Hematopoietic multipotent progenitor cell treated with erythropoietin and hydrocortisone succinate and interleukin-3 and kit ligand, for 17 days (in vitro differentiated cells): ENCODE results near the gene ALKBH5.

ENCODE experiments used
- DNase-seq: peaks from one replicate; pipeline ENCODE4 v3.0.0-alpha.2; 2015; ENCODE audit warnings: low spot score

ALKBH5 gene

GRCh38 chr17:18183334-18184142 lies at the start of gene ALKBH5:
Gene ALKBH5, plus strand, starts transcription at chr17:18183828. Its CDS starts 416 bp downstream, at chr17:18184244.
- peak; percentile 99 for DNase-seq

GRCh38 chr17:18136357-18136756 lies 47.3 kb upstream of the ALKBH5 start:
- DNase-seq, result no peak

- no peak for DNase-seq
These were observed 45.4 kb upstream of the ALKBH5 start for GRCh38 chr17:18138065-18138749.

GRCh38 chr17:18139092-18139491 lies 44.5 kb upstream of the ALKBH5 start:
- no peak for DNase-seq

- DNase-seq, result no peak
These were observed 44.1 kb upstream of the ALKBH5 start for GRCh38 chr17:18139498-18139897.

GRCh38 chr17:18139949-18140348 lies 43.7 kb upstream of the ALKBH5 start:
- DNase-seq, result no peak

- no peak for DNase-seq
These were observed 43.0 kb upstream of the ALKBH5 start for GRCh38 chr17:18140648-18141047.

- DNase-seq, result peak; percentile 72
These were observed 42.3 kb upstream of the ALKBH5 start for GRCh38 chr17:18141210-18141803.

- DNase-seq, result no peak
These were observed 41.2 kb upstream of the ALKBH5 start for GRCh38 chr17:18142417-18142816.

- DNase-seq, result no peak
These were observed 40.3 kb upstream of the ALKBH5 start for GRCh38 chr17:18143044-18143936.

- no peak for DNase-seq
These were observed 39.4 kb upstream of the ALKBH5 start for GRCh38 chr17:18144261-18144660.

- no peak for DNase-seq
These were observed 38.8 kb upstream of the ALKBH5 start for GRCh38 chr17:18144855-18145254.

GRCh38 chr17:18145811-18146210 lies 37.8 kb upstream of the ALKBH5 start:
- no peak for DNase-seq

- no peak for DNase-seq
These were observed 37.4 kb upstream of the ALKBH5 start for GRCh38 chr17:18146259-18146658.

- DNase-seq, result no peak
These were observed 36.6 kb upstream of the ALKBH5 start for GRCh38 chr17:18146980-18147379.

- no peak for DNase-seq
These were observed 35.0 kb upstream of the ALKBH5 start for GRCh38 chr17:18148586-18148985.

GRCh38 chr17:18151290-18151689 lies 32.3 kb upstream of the ALKBH5 start:
- no peak for DNase-seq

GRCh38 chr17:18155179-18155578 lies 28.4 kb upstream of the ALKBH5 start:
- no peak for DNase-seq

- DNase-seq, result no peak
These were observed 27.3 kb upstream of the ALKBH5 start for GRCh38 chr17:18156171-18156975.

GRCh38 chr17:18156976-18157280 lies 26.7 kb upstream of the ALKBH5 start:
- no peak for DNase-seq

- no peak for DNase-seq
These were observed 26.2 kb upstream of the ALKBH5 start for GRCh38 chr17:18157354-18157985.
